Activated B cell treated with CpG ODN at 0.5 μM for 24 hours (primary cell): ENCODE measurements around the gene SLC13A5. TPM values are rescaled to one million over a fixed set of nuclear protein-coding genes. Genes with fewer than 3 reads are reported as not detected.
"Not testable (repeated sequence)": the region's sequence is repeated elsewhere in the genome, so short reads cannot be mapped to it uniquely, and the experiment has no call there.

Source experiments
- ATAC-seq: fragments of 200-7000 bp; cut with Tn5 transposase; one replicate; pipeline ENCODE4 v1.10.0; 2021; ENCODE audit warnings: low read depth, mild to moderate bottlenecking, moderate library complexity
- CTCF ChIA-PET: fragments of 350-600 bp; sonication (Branson Sonifier 250); formaldehyde crosslinking; loops from one replicate; lab custom pipeline; 2021; ENCODE audit warnings: antibody characterized with exemption; lab: Charles Lee
- POLR2A ChIA-PET: fragments of 350-600 bp; sonication (Branson Sonifier 250); formaldehyde crosslinking; loops from one replicate; lab custom pipeline; 2021; ENCODE audit warnings: antibody characterized with exemption; lab: Charles Lee
- DNase-seq: peaks from one replicate; pipeline ENCODE4 v3.0.0; 2022
- H3K27ac Mint-ChIP-seq: one replicate; pipeline ENCODE4 v1.8.0; 2020; ENCODE audit warnings: mixed read lengths
- H3K27me3 Mint-ChIP-seq: one replicate; pipeline ENCODE4 v1.8.0; 2021; ENCODE audit warnings: mixed read lengths
- H3K36me3 Mint-ChIP-seq: one replicate; pipeline ENCODE4 v1.8.0; 2021; ENCODE audit warnings: low read depth, mixed read lengths
- H3K4me1 Mint-ChIP-seq: one replicate; pipeline ENCODE4 v1.8.0; 2021; ENCODE audit warnings: mixed read lengths
- H3K4me3 Mint-ChIP-seq: one replicate; pipeline ENCODE4 v1.8.0; 2020; ENCODE audit warnings: mild to moderate bottlenecking, mixed read lengths
- H3K9me3 Mint-ChIP-seq: one replicate; pipeline ENCODE4 v1.8.0; 2020; ENCODE audit warnings: mixed read lengths
- intact Hi-C: fragments of 100-400 bp; cut with micrococcal nuclease; formaldehyde crosslinking; loops from one replicate; pipeline ENCODE4 v1.15.1; 2024
- total RNA-seq: library from RNA; stranded (reverse); gene quantifications from 2 replicates; pipeline ENCODE4 v1.2.3, GENCODE V29; 2022
- TF ChIP-seq, protein P1 (sequence below): fragments of 200-600 bp; IDR thresholded peaks from one replicate; pipeline ENCODE4 v1.8.0; 2022; ENCODE audit warnings: antibody characterized with exemption, mild to moderate bottlenecking

The SLC13A5 gene
- total RNA-seq, 1 donor from 2014 or later: not detected

DNA sequence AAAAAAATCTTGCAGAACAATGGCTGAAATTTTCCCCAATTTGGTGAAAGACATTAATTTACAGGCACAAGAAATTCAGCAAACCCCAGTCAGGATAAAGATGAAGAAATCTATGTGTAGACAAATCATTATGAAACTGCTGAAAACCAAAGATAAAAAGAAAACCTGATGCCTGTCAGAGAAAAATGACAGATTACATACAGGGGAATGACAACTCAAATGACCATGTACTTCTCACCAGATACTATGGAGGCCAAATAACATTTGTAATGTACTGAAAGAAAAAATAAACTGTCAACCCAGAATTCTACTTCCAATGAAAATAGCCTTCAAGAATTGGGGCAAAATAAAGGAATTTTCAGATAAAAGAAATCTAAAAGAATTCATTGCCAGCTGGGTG is 35.4 kb upstream of the SLC13A5 start:
- ChIA-PET POLR2A (no interaction called here), CTCF (no interaction called here)
- DNase-seq (no peak), ATAC-seq (no peak)
- intact Hi-C loops: no loop called here
- TF ChIP-seq, protein P1, sequence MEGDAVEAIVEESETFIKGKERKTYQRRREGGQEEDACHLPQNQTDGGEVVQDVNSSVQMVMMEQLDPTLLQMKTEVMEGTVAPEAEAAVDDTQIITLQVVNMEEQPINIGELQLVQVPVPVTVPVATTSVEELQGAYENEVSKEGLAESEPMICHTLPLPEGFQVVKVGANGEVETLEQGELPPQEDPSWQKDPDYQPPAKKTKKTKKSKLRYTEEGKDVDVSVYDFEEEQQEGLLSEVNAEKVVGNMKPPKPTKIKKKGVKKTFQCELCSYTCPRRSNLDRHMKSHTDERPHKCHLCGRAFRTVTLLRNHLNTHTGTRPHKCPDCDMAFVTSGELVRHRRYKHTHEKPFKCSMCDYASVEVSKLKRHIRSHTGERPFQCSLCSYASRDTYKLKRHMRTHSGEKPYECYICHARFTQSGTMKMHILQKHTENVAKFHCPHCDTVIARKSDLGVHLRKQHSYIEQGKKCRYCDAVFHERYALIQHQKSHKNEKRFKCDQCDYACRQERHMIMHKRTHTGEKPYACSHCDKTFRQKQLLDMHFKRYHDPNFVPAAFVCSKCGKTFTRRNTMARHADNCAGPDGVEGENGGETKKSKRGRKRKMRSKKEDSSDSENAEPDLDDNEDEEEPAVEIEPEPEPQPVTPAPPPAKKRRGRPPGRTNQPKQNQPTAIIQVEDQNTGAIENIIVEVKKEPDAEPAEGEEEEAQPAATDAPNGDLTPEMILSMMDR: no peak
- Mint-ChIP-seq H3K4me3 (no peak overlapping the region), H3K4me1 (peaks cover 4% of the 10 kb centered on the region), H3K27ac (no peak overlapping the region), H3K36me3 (no peaks in the 10 kb centered on the region), H3K9me3 (no peaks in the 10 kb centered on the region), H3K27me3 (peaks cover 19% of the 10 kb centered on the region)

DNA sequence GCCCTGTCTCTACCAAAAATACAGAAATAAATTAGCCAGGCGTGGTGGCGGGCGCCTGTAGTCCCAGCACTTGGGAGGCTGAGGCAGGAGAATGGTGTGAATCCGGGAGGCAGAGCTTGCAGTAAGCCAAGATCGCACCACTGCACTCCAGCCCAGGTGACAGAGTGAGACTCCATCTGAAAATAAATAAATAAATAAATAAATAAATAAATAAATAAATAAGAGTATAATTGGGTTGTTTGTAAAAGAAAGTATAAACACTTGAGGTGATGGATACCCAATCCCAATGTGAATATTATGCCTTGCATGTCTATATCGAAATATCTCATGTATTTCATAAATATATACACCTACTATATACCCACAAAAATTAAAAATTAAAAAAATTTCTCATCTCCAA is 33.5 kb upstream of the SLC13A5 start:
- peaks cover 25% of the 10 kb centered on the region for H3K27me3 Mint-ChIP-seq
- intact Hi-C loops, H3K36me3 Mint-ChIP-seq, DNase-seq, H3K4me1 Mint-ChIP-seq, H3K27ac Mint-ChIP-seq, ATAC-seq, H3K9me3 Mint-ChIP-seq, H3K4me3 Mint-ChIP-seq, POLR2A ChIA-PET: not testable (repeated sequence)
- CTCF ChIA-PET: interaction anchor here (0.5 kb wide), 1 partner anchor 80 kb away, joined by 4 read pairs; no protein-coding TSS in a partner anchor

DNA sequence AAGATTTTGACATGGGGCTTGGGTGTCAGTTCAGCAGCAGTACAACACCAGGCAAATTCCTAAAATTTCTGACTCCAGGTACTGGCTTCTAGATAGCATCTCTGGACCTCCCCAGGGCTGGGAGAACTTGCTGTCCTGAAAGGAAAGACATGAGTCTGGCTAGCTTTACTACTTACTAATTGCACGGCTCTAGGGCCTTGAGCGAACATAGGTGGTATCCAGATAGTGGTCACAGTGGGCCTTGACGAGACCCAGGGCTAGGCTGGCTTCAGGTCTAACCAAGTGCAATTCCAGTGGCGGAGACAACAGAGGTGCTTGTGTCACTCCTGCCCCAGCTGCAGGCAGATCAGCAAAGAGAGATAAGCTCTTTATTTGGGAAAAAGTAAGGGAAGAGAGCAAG is 16.4 kb upstream of the SLC13A5 start:
- H3K36me3 Mint-ChIP-seq: no peaks in the 10 kb centered on the region
- ChIA-PET CTCF (no interaction called here), POLR2A (no interaction called here)
- peaks cover 27% of the 10 kb centered on the region for H3K27me3 Mint-ChIP-seq
- H3K4me1 Mint-ChIP-seq: no peaks in the 10 kb centered on the region
- no peaks in the 10 kb centered on the region for H3K9me3 Mint-ChIP-seq
- ATAC-seq (no peak), DNase-seq (no peak)
- no peak overlapping the region for H3K4me3 Mint-ChIP-seq
- no peak overlapping the region for H3K27ac Mint-ChIP-seq
- TF ChIP-seq, protein P1: no peak
- intact Hi-C loops: no loop called here

DNA sequence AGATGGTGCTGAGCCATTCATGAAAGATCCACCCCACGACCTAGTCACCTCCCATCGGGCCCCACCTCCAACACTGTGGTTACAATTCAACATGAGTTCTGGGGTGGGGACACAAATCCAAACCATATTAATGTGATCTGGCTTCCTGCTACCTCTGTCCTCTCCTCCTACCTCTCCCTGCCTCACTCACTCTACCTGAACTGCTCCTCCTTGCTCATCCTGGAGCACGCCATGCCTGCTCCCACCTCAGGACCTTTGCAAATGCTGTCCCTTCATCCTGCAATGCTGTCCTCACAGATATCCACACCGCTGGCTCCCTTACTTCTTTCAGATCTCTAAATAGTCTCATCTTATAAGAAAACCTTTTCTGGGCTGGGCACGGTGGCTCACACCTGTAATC is 10.8 kb upstream of the SLC13A5 start:
- Mint-ChIP-seq H3K27ac (no peak overlapping the region), H3K9me3 (no peaks in the 10 kb centered on the region), H3K4me3 (no peak overlapping the region), H3K4me1 (no peaks in the 10 kb centered on the region), H3K27me3 (peaks cover 39% of the 10 kb centered on the region), H3K36me3 (no peaks in the 10 kb centered on the region)
- POLR2A ChIA-PET: no interaction called here
- ATAC-seq (no peak), DNase-seq (no peak)
- intact Hi-C loops: no loop called here
- CTCF ChIA-PET: no interaction called here
- TF ChIP-seq, protein P1: no peak

DNA sequence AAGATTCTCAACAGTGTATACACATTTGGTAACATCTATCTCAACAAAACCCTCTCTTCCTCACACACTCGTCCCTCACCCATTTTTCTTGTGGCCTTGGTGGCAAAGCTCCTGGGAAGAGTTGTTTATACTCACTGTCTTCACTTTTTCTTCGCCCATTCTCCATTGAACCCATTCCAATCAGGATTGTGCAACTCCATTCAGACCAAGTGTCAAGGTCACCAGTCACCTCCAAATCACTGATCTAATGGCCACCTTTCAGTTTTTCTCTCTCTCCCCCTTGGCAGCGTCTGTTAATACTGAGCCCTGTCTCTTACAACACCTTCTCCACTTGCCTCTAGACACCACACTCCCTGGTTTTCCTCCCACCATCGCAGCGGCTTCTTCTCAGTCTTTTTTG is 8.6 kb upstream of the SLC13A5 start:
- no peak for DNase-seq
- no peaks in the 10 kb centered on the region for H3K4me1 Mint-ChIP-seq
- no peak overlapping the region for H3K4me3 Mint-ChIP-seq
- intact Hi-C loops: no loop called here
- peaks cover 1% of the 10 kb centered on the region for H3K9me3 Mint-ChIP-seq
- peaks cover 48% of the 10 kb centered on the region for H3K27me3 Mint-ChIP-seq
- CTCF ChIA-PET: no interaction called here
- no peaks in the 10 kb centered on the region for H3K36me3 Mint-ChIP-seq
- ATAC-seq: no peak
- H3K27ac Mint-ChIP-seq: no peak overlapping the region
- POLR2A ChIA-PET: interaction anchor here (0.7 kb wide), 1 partner anchor 1172 kb away, joined by 3 read pairs; no protein-coding TSS in a partner anchor
- TF ChIP-seq, protein P1: no peak

DNA sequence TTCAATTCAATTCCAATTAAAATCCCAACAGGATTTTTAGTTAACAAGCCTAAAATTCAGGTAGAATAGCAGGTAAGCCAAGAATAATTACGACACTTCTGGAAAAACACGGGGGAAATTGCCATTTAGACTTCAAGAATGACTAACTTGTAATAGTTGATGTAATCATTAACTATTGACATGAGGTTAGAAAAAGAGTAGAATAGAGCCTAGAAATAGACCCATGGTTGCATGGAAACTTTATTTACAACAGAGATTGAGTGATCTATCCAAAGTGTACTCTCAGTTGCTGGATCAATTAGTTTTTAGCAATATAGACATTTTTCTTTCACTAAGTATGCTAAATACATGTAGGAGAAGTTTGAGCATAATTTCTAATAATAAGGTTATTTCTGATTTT is 3.6 kb upstream of the SLC13A5 start:
- H3K27ac Mint-ChIP-seq: no peak overlapping the region
- intact Hi-C loops: no loop called here
- H3K4me1 Mint-ChIP-seq: peaks cover 22% of the 10 kb centered on the region
- no peak for ATAC-seq
- POLR2A ChIA-PET: no interaction called here
- H3K36me3 Mint-ChIP-seq: no peaks in the 10 kb centered on the region
- CTCF ChIA-PET: no interaction called here
- H3K4me3 Mint-ChIP-seq: no peak overlapping the region
- TF ChIP-seq, protein P1: no peak
- peaks cover 4% of the 10 kb centered on the region for H3K9me3 Mint-ChIP-seq
- DNase-seq: no peak
- H3K27me3 Mint-ChIP-seq: peaks cover 52% of the 10 kb centered on the region
